ENCODE results near the gene LGR4.
A peak's percentile ranks its signal among the peaks of the same experiment; 100 is the strongest.

LGR4 gene

GRCh38 chr11:27444801-27445215, 27.8 kb downstream of the LGR4 start:
- in situ Hi-C loops (cut with MboI; ENCODE audit: low sequenced_read_pairs) = no loop called here
- DNase-seq (ENCODE audit: low spot score in 2 of 2) = peak; percentile 78 to 100
- Histone ChIP-seq H3K9me3 (no peaks in the 10 kb centered on the region), H3K27me3 (ENCODE audit: low read depth) (no peaks in the 10 kb centered on the region), H3K4me1 (peaks cover 66% of the 10 kb centered on the region), H3K4me3 (no peak overlapping the region), H3K36me3 (replicated peaks) (no peaks in the 10 kb centered on the region)

- DNase-seq (ENCODE audit: low spot score in 2 of 2) = peak; percentile 83 to 100
Measured at GRCh38 chr11:27443746-27444507, 28.7 kb downstream of the LGR4 start.

GRCh38 chr11:27443227-27443626, 29.4 kb downstream of the LGR4 start:
- no peak overlapping the region for H3K4me3 ChIP-seq
- in situ Hi-C loops (cut with MboI; ENCODE audit: low sequenced_read_pairs) = no loop called here
- H3K4me1 ChIP-seq = peaks cover 58% of the 10 kb centered on the region
- no peaks in the 10 kb centered on the region for H3K27me3 ChIP-seq (ENCODE audit: low read depth)
- peak in 1 of 2 experiments; percentile 28 for DNase-seq (ENCODE audit: low spot score in 2 of 2)
- no peaks in the 10 kb centered on the region for H3K9me3 ChIP-seq
- no peaks in the 10 kb centered on the region for H3K36me3 ChIP-seq (replicated peaks)

More at GRCh38 chr11:27443746-27444507, 28.7 kb downstream of the LGR4 start:
- Histone ChIP-seq H3K4me1 (peaks cover 65% of the 10 kb centered on the region), H3K27me3 (ENCODE audit: low read depth) (no peaks in the 10 kb centered on the region), H3K9me3 (no peaks in the 10 kb centered on the region), H3K4me3 (no peak overlapping the region; the same call in 1 of the 2 replicates), H3K36me3 (replicated peaks) (no peaks in the 10 kb centered on the region)
- in situ Hi-C loops (cut with MboI; ENCODE audit: low sequenced_read_pairs) = no loop called here

DNA sequence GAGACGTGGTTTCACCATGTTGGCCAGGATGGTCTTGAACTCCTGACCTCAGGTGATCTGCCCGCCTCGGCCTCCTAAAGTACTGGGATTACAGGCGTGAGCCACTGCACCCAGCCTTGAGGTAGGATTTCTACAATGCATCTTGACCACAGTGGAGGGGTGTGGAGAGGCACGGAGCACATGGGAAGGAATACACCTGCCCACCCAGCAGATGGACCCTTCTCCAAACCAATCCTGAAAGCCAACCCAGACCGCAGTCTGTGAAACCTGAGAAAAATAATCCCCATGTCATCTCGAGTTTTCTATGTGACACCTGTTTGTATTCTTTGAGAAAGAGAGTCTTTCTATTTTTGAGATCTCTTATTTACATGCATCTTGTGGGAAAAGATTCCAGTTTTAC, 32.5 kb downstream of the LGR4 start:
- H3K4me3 ChIP-seq = no peak overlapping the region
- in situ Hi-C loops (cut with MboI; ENCODE audit: low sequenced_read_pairs) = no loop called here
- peaks cover 43% of the 10 kb centered on the region for H3K4me1 ChIP-seq
- no peaks in the 10 kb centered on the region for H3K27me3 ChIP-seq (ENCODE audit: low read depth)
- H3K36me3 ChIP-seq (replicated peaks) = no peaks in the 10 kb centered on the region
- no peaks in the 10 kb centered on the region for H3K9me3 ChIP-seq
- DNase-seq (ENCODE audit: low spot score in 2 of 2) = no peak

DNA sequence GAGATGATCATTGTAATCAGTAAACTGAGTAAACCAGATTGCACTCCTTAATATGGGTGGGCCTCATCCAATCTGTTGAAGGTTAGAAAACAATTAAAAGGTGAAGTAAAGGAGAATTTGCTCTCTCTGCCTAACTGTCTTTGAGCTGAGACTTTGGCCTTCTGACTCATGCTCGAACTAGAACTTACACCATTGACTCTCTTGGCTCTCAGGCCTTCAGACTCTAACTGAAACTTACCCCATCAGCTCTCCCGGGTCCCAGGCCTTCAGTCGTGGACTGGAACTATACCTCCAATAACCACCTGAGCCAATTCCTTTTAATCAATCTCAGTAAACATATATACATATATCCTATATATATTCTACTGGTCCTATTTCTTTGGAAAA, 34.0 kb downstream of the LGR4 start:
- H3K27me3 ChIP-seq (ENCODE audit: low read depth) = no peaks in the 10 kb centered on the region
- H3K4me3 ChIP-seq = no peak overlapping the region
- in situ Hi-C loops (cut with MboI; ENCODE audit: low sequenced_read_pairs) = no loop called here
- no peaks in the 10 kb centered on the region for H3K9me3 ChIP-seq
- DNase-seq (ENCODE audit: low spot score in 2 of 2) = no peak
- peaks cover 48% of the 10 kb centered on the region for H3K4me1 ChIP-seq
- H3K36me3 ChIP-seq (replicated peaks) = no peaks in the 10 kb centered on the region

DNA sequence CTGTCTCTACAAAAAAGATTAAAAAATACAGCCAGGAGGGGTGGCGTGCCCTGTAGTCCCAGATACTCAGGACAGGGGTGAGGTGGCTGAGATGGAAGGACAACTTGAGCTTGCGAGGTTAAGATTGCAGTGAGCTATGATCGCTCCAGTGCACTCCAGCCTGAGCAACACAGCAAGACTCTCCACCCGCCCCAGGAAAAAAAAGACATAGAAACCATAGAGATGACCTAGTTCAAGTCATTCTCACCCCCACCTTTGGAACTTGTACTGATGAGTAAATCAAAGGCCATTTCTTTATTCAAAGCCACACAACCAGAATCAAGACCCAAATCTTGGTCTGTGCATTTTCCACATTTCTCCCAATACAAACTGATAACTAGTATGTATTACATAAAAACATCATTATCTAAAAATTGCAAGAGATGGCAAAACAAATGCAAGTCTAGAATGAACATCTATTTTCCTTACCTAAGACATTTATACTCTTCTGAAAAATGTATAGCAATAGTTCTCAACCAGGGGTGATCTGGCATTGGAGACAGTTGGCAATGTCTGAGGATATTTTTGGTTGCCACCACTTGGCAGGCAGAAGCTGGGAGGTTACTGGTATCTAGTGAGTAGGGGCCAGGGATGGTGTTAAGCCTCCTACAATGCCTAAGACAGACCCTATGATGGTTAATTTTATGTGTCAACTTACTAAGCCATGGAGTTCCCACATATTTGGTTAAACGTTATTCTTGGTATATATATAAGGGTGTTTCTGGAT, 34.6 kb downstream of the LGR4 start:
- Histone ChIP-seq H3K4me3 (no peak overlapping the region), H3K4me1 (peaks cover 42% of the 10 kb centered on the region), H3K36me3 (replicated peaks) (no peaks in the 10 kb centered on the region), H3K9me3 (no peaks in the 10 kb centered on the region), H3K27me3 (ENCODE audit: low read depth) (no peaks in the 10 kb centered on the region)
- no peak for DNase-seq (ENCODE audit: low spot score in 2 of 2)
- in situ Hi-C loops (cut with MboI; ENCODE audit: low sequenced_read_pairs) = no loop called here

DNA sequence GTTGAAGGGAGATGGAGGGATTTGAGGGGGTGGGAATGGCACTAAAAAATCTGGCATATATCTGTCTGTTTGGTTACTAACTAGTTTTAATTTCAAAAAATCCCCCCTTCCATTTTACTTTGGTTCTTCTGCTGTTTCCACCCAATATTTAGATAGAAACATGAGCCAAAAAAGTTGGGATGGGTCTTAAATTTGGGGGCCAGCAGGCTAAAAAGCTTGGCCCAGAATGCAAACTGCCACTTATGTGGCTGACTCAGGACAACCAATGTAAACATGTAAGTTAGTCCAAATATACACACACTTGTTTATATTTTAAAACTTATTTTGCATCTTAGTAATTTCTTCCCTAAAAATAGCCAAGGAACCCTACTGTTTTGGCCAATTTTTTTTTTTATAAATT, 35.7 kb downstream of the LGR4 start:
- no peak overlapping the region for H3K4me3 ChIP-seq
- in situ Hi-C loops (cut with MboI; ENCODE audit: low sequenced_read_pairs) = no loop called here
- H3K27me3 ChIP-seq (ENCODE audit: low read depth) = no peaks in the 10 kb centered on the region
- H3K9me3 ChIP-seq = no peaks in the 10 kb centered on the region
- H3K36me3 ChIP-seq (replicated peaks) = no peaks in the 10 kb centered on the region
- DNase-seq (ENCODE audit: low spot score in 2 of 2) = no peak
- H3K4me1 ChIP-seq = peaks cover 31% of the 10 kb centered on the region

GRCh38 chr11:27433742-27434141, 38.8 kb downstream of the LGR4 start:
- H3K4me1 ChIP-seq = peaks cover 23% of the 10 kb centered on the region
- peak in 1 of 2 experiments; percentile 18 for DNase-seq (ENCODE audit: low spot score in 2 of 2)
- in situ Hi-C loops (cut with MboI; ENCODE audit: low sequenced_read_pairs) = no loop called here

DNA sequence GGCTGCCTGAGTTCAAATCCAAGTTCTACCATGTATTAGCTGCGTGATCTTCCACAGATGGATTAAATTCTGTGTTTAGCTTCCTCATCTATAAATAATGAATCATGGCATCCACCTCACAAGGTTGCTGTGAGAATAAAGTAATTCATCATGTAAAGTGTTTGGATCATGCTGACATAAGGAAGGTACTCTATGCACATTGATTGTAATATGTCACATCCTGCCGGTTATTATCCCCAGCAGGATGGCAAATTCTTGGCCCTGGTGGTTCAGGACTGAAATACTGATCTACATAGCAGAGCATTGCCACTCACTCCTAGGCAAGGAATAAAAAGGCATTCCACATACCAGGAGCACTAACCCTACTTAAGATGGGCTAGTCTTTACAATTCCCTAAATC, 40.8 kb downstream of the LGR4 start:
- H3K4me3 ChIP-seq = no peak overlapping the region
- DNase-seq (ENCODE audit: low spot score in 2 of 2) = no peak
- in situ Hi-C loops (cut with MboI; ENCODE audit: low sequenced_read_pairs) = no loop called here
- no peaks in the 10 kb centered on the region for H3K27me3 ChIP-seq (ENCODE audit: low read depth)
- no peaks in the 10 kb centered on the region for H3K9me3 ChIP-seq
- H3K36me3 ChIP-seq (replicated peaks) = peaks cover 8% of the 10 kb centered on the region; the same call in 1 of the 2 replicates
- H3K4me1 ChIP-seq = peaks cover 21% of the 10 kb centered on the region

More at GRCh38 chr11:27433742-27434141, 38.8 kb downstream of the LGR4 start:
- Histone ChIP-seq H3K27me3 (ENCODE audit: low read depth) (no peaks in the 10 kb centered on the region), H3K36me3 (replicated peaks) (no peaks in the 10 kb centered on the region; the same call in 1 of the 2 replicates), H3K4me3 (no peak overlapping the region), H3K9me3 (no peaks in the 10 kb centered on the region)

DNA sequence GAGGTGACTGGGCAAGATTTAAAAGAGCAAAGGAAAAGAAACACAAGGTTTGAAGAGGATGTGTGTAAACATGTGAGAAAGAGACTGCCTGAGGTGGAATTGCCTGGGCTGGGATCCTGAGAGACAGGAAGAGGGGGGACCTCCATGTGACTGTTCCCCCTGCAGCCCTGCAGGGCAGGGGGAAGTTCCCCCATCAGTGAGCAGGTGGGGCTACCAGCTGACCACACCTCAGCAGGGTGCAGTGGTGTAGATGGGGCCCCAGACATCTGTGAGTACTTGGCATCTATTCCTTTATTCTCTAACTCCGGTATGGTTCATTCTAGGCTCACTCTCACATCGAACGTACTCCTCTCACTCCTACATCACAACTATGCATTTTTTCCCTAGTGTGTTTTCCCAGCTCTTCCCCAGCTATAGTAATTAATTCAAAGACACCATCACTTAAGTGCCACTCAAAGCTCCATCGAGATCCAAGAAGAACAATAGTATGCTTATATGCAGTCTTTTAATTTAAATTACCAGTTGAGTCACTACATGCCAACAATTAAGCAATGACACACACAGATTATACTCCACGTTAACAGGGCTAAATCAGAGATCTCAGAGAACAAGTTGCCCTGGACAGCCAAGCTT, 42.7 kb downstream of the LGR4 start:
- Histone ChIP-seq H3K9me3 (no peaks in the 10 kb centered on the region), H3K27me3 (ENCODE audit: low read depth) (no peaks in the 10 kb centered on the region), H3K36me3 (replicated peaks) (peaks cover 11% of the 10 kb centered on the region; the same call in 1 of the 2 replicates), H3K4me1 (peaks cover 21% of the 10 kb centered on the region), H3K4me3 (no peak overlapping the region)
- in situ Hi-C loops (cut with MboI; ENCODE audit: low sequenced_read_pairs) = no loop called here
- DNase-seq (ENCODE audit: low spot score in 2 of 2) = no peak

- Histone ChIP-seq H3K4me1 (peaks cover 18% of the 10 kb centered on the region), H3K27me3 (ENCODE audit: low read depth) (no peaks in the 10 kb centered on the region), H3K4me3 (no peak overlapping the region), H3K36me3 (replicated peaks) (peaks cover 11% of the 10 kb centered on the region; the same call in 1 of the 2 replicates), H3K9me3 (no peaks in the 10 kb centered on the region)
- no peak for DNase-seq (ENCODE audit: low spot score in 2 of 2)
- in situ Hi-C loops (cut with MboI; ENCODE audit: low sequenced_read_pairs) = no loop called here
Measured at GRCh38 chr11:27427183-27427980, 45.2 kb downstream of the LGR4 start.

- in situ Hi-C loops (cut with MboI; ENCODE audit: low sequenced_read_pairs) = no loop called here
- Histone ChIP-seq H3K4me3 (no peak overlapping the region), H3K36me3 (replicated peaks) (peaks cover 11% of the 10 kb centered on the region), H3K4me1 (peaks cover 14% of the 10 kb centered on the region), H3K9me3 (no peaks in the 10 kb centered on the region), H3K27me3 (ENCODE audit: low read depth) (no peaks in the 10 kb centered on the region)
- DNase-seq (ENCODE audit: low spot score in 2 of 2) = no peak
Measured at GRCh38 chr11:27425814-27426213, 46.8 kb downstream of the LGR4 start.

DNA sequence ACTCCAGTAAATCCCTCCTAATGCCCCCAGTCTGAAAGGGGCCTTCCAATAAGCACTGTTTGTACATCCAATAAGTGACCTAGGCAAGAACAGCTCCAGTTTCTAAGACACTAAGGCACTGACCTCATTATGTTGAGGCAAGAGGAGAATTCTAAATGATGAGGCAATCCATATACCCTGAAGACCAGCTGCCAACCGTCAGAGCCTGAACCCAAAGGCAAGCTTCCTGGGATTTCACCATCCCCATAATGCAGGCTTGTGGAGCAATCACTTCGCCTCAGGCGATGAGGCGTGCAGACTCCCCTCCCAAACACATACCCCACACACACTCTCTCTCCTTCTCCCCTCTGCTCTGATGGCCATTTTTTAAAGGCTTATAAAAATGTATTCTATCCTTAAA, 49.5 kb downstream of the LGR4 start:
- peak in 1 of 2 experiments; percentile 26 for DNase-seq (ENCODE audit: low spot score in 2 of 2)
- in situ Hi-C loops (cut with MboI; ENCODE audit: low sequenced_read_pairs) = no loop called here

More for the DNA sequence above, 49.5 kb downstream of the LGR4 start:
- H3K4me1 ChIP-seq = peaks cover 9% of the 10 kb centered on the region
- H3K4me3 ChIP-seq = no peak overlapping the region
- peaks cover 9% of the 10 kb centered on the region for H3K36me3 ChIP-seq (replicated peaks)
- H3K9me3 ChIP-seq = no peaks in the 10 kb centered on the region; the same call in 1 of the 2 replicates
- no peaks in the 10 kb centered on the region for H3K27me3 ChIP-seq (ENCODE audit: low read depth)

Measured in HAP-1 (cell line).